ENCODE measurements around the gene SNED1. TPM values are rescaled to one million over a fixed set of nuclear protein-coding genes. Genes with fewer than 3 reads are reported as not detected.

The SNED1 gene
- total and polyA plus RNA-seq, 4 donors: 0.65 to 18.1 (median 2.8) TPM

- Histone ChIP-seq H3K9me3 (ENCODE audit: control insufficient read depth in 4 of 4, low read length in 3 of 4) (peaks cover 5 to 10% (median 8%) of the 10 kb centered on the region in 4 donors), H3K4me3 (ENCODE audit: low read depth in 1 of 3, low read length in 3 of 3) (no peak overlapping the region), H3K27ac (ENCODE audit: low read depth in 1 of 2, low read length in 2 of 2) (no peak overlapping the region), H3K27me3 (ENCODE audit: control insufficient read depth in 4 of 4, insufficient read depth in 4 of 4, low read length in 3 of 4) (no peaks in the 10 kb centered on the region), H3K4me1 (ENCODE audit: control insufficient read depth in 4 of 4, insufficient read depth in 4 of 4, low read length in 3 of 4) (peaks cover 18 to 51% (median 39%) of the 10 kb centered on the region in 4 donors), H3K9ac (ENCODE audit: low read depth in 1 of 2, low read length in 2 of 2) (no peak overlapping the region), H3K36me3 (ENCODE audit: control insufficient read depth in 4 of 4, insufficient read depth in 3 of 4, low read depth in 1 of 4, low read length in 3 of 4) (peaks cover 0 to 9% (median 3%) of the 10 kb centered on the region in 4 donors)
- WGBS: 86% methylated on average over 9 of the region's 9 CpGs
- no peak for TF ChIP-seq HNF4G (IDR thresholded peaks at IDR 0.05)
- TF ChIP-seq NR2F2 (IDR thresholded peaks at IDR 0.05): no peak
- no peak for TF ChIP-seq HNF4A (conservative IDR thresholded peaks at IDR 0.05)
- no peak for TF ChIP-seq RXRA (IDR thresholded peaks at IDR 0.05)
- no peak for TF ChIP-seq ZBTB33 (IDR thresholded peaks at IDR 0.05)
- TF ChIP-seq FOXA2 (IDR thresholded peaks at IDR 0.05): no peak
- no peak for TF ChIP-seq FOXA1 (IDR thresholded peaks at IDR 0.05)
- TF ChIP-seq CTCF (IDR thresholded peaks at IDR 0.05; ENCODE audit: low read depth, low read length, missing input control): no peak
- no peak for TF ChIP-seq YY1 (IDR thresholded peaks at IDR 0.05)
- TF ChIP-seq ATF3 (IDR thresholded peaks at IDR 0.05): no peak
- no peak for TF ChIP-seq MAX (IDR thresholded peaks at IDR 0.05)
- no peak for TF ChIP-seq EGR1 (IDR thresholded peaks at IDR 0.05; ENCODE audit: low read depth in 2 of 2)
- no peak for TF ChIP-seq RAD21 (IDR thresholded peaks at IDR 0.05)
- TF ChIP-seq SP1 (IDR thresholded peaks at IDR 0.05): no peak
- no peak for TF ChIP-seq JUND (IDR thresholded peaks at IDR 0.05)
- DNase-seq (ENCODE audit: low spot score): peak; percentile 20
Observed at GRCh38 chr2:241000831-241001321, 2.5 kb downstream of the SNED1 start.

- H3K36me3 ChIP-seq (ENCODE audit: control insufficient read depth in 4 of 4, insufficient read depth in 3 of 4, low read depth in 1 of 4, low read length in 3 of 4): peaks cover 0 to 9% (median 4%) of the 10 kb centered on the region in 4 donors
- no peak for TF ChIP-seq TAF1 (conservative IDR thresholded peaks at IDR 0.05)
- no peak for TF ChIP-seq FOXA1 (IDR thresholded peaks at IDR 0.05)
- no peak for TF ChIP-seq YY1 (IDR thresholded peaks at IDR 0.05)
- peak in 1 of 2 donors; percentile 25 for TF ChIP-seq RXRA (IDR thresholded peaks at IDR 0.05)
- TF ChIP-seq ZBTB33 (IDR thresholded peaks at IDR 0.05): no peak
- no peak overlapping the region for H3K9ac ChIP-seq (ENCODE audit: low read depth in 1 of 2, low read length in 2 of 2)
- H3K27ac ChIP-seq (ENCODE audit: low read depth in 1 of 2, low read length in 2 of 2): no peak overlapping the region
- DNase-seq (ENCODE audit: low spot score): peak; percentile 13
- no peaks in the 10 kb centered on the region for H3K27me3 ChIP-seq (ENCODE audit: control insufficient read depth in 4 of 4, insufficient read depth in 4 of 4, low read length in 3 of 4)
- H3K4me1 ChIP-seq (ENCODE audit: control insufficient read depth in 4 of 4, insufficient read depth in 4 of 4, low read length in 3 of 4): peaks cover 12 to 43% (median 32%) of the 10 kb centered on the region in 4 donors
- 87% methylated on average over 21 of the region's 21 CpGs for WGBS
- no peak overlapping the region for H3K4me3 ChIP-seq (ENCODE audit: low read depth in 1 of 3, low read length in 3 of 3)
- peaks cover 5 to 10% (median 8%) of the 10 kb centered on the region in 4 donors for H3K9me3 ChIP-seq (ENCODE audit: control insufficient read depth in 4 of 4, low read length in 3 of 4)
Observed at GRCh38 chr2:241001413-241002274, 3.2 kb downstream of the SNED1 start.
